Measurements from ENCODE around the gene U2SURP. TPM values are rescaled to one million over a fixed set of nuclear protein-coding genes. Genes with fewer than 3 reads are reported as not detected.
"Not testable (repeated sequence)": the region's sequence is repeated elsewhere in the genome, so short reads cannot be mapped to it uniquely, and the experiment has no call there.

The U2SURP gene
- total RNA-seq, 1 donor from 2014 or later, result 41.9 TPM

GRCh38 chr3:143054011-143054410 is 52.6 kb downstream of the U2SURP start:
- intact Hi-C loops (cut with DNase I), result no loop called here
- no peak for ATAC-seq
- DNase-seq (ENCODE audit: missing footprints), result no peak

GRCh38 chr3:143056372-143056771 is 55.0 kb downstream of the U2SURP start:
- intact Hi-C loops (cut with DNase I), result no loop called here
- DNase-seq (ENCODE audit: missing footprints) (no peak), ATAC-seq (no peak)

- DNase-seq (ENCODE audit: missing footprints) (no peak), ATAC-seq (no peak)
- intact Hi-C loops (cut with DNase I), result no loop called here
Observed at GRCh38 chr3:143060906-143061305, 59.5 kb downstream of the U2SURP start.

- ATAC-seq (no peak), DNase-seq (ENCODE audit: missing footprints) (no peak)
- intact Hi-C loops (cut with DNase I), result no loop called here
Observed at GRCh38 chr3:143063018-143063417, 61.6 kb downstream of the U2SURP start.

- DNase-seq (ENCODE audit: missing footprints) (no peak), ATAC-seq (no peak)
- intact Hi-C loops (cut with DNase I), result no loop called here
Observed at GRCh38 chr3:143064777-143065176, 63.4 kb downstream of the U2SURP start.

- ATAC-seq, result no peak
- intact Hi-C loops (cut with DNase I), result no loop called here
Observed at GRCh38 chr3:143065364-143065763, 64.0 kb downstream of the U2SURP start.

GRCh38 chr3:143066033-143066432 is 64.7 kb downstream of the U2SURP start:
- intact Hi-C loops (cut with DNase I), result no loop called here
- ATAC-seq (no peak), DNase-seq (ENCODE audit: missing footprints) (no peak)

More at GRCh38 chr3:143065364-143065763, 64.0 kb downstream of the U2SURP start:
- DNase-seq (ENCODE audit: missing footprints), result no peak

- ATAC-seq (no peak), DNase-seq (ENCODE audit: missing footprints) (no peak)
- intact Hi-C loops (cut with DNase I), result no loop called here
Observed at GRCh38 chr3:143067201-143067600, 65.8 kb downstream of the U2SURP start.

GRCh38 chr3:143068059-143068458 is 66.7 kb downstream of the U2SURP start:
- ATAC-seq, result no peak
- intact Hi-C loops (cut with DNase I), result no loop called here

GRCh38 chr3:143070977-143071551 is 69.7 kb downstream of the U2SURP start:
- ATAC-seq (no peak), DNase-seq (ENCODE audit: missing footprints) (no peak)
- intact Hi-C loops (cut with DNase I), result no loop called here

More at GRCh38 chr3:143068059-143068458, 66.7 kb downstream of the U2SURP start:
- no peak for DNase-seq (ENCODE audit: missing footprints)

- ATAC-seq (no peak), DNase-seq (ENCODE audit: missing footprints) (no peak)
- intact Hi-C loops (cut with DNase I), result no loop called here
Observed at GRCh38 chr3:143071776-143072175, 70.4 kb downstream of the U2SURP start.

- DNase-seq (ENCODE audit: missing footprints); ATAC-seq; intact Hi-C loops (cut with DNase I): not testable (repeated sequence)
Observed at GRCh38 chr3:143072298-143073020, 71.1 kb downstream of the U2SURP start.

- DNase-seq (ENCODE audit: missing footprints); intact Hi-C loops (cut with DNase I); ATAC-seq: not testable (repeated sequence)
Observed at GRCh38 chr3:143073541-143073940, 72.2 kb downstream of the U2SURP start.

- intact Hi-C loops (cut with DNase I); ATAC-seq; DNase-seq (ENCODE audit: missing footprints): not testable (repeated sequence)
Observed at GRCh38 chr3:143073983-143074382, 72.6 kb downstream of the U2SURP start.

GRCh38 chr3:143078883-143079282 is 77.5 kb downstream of the U2SURP start:
- no peak for ATAC-seq
- no peak for DNase-seq (ENCODE audit: missing footprints)
- intact Hi-C loops (cut with DNase I), result no loop called here

GRCh38 chr3:143080196-143080595 is 78.8 kb downstream of the U2SURP start:
- intact Hi-C loops (cut with DNase I), result no loop called here
- DNase-seq (ENCODE audit: missing footprints) (no peak), ATAC-seq (no peak)

- DNase-seq (ENCODE audit: missing footprints), result no peak
- intact Hi-C loops (cut with DNase I), result no loop called here
- ATAC-seq, result no peak
Observed at GRCh38 chr3:143081365-143081764, 80.0 kb downstream of the U2SURP start.

- intact Hi-C loops (cut with DNase I), result no loop called here
- ATAC-seq, result no peak
- DNase-seq (ENCODE audit: missing footprints), result no peak
Observed at GRCh38 chr3:143081844-143082778, 80.7 kb downstream of the U2SURP start.

GRCh38 chr3:143083781-143084180 is 82.4 kb downstream of the U2SURP start:
- DNase-seq (ENCODE audit: missing footprints) (no peak), ATAC-seq (no peak)
- intact Hi-C loops (cut with DNase I), result no loop called here
